GM19025 (cell line): ENCODE results near the gene TAOK2.
"Not testable (repeated sequence)": the region's sequence is repeated elsewhere in the genome, so short reads cannot be mapped to it uniquely, and the experiment has no call there.

ENCODE experiments used
- ATAC-seq: cut with Tn5 transposase; IDR thresholded peaks from one replicate; pipeline ENCODE4 v1.9.1; 2021; ENCODE audit warnings: mild to moderate bottlenecking, low read depth, moderate library complexity; ENCODE audit not compliant: unreplicated experiment

Gene TAOK2

DNA sequence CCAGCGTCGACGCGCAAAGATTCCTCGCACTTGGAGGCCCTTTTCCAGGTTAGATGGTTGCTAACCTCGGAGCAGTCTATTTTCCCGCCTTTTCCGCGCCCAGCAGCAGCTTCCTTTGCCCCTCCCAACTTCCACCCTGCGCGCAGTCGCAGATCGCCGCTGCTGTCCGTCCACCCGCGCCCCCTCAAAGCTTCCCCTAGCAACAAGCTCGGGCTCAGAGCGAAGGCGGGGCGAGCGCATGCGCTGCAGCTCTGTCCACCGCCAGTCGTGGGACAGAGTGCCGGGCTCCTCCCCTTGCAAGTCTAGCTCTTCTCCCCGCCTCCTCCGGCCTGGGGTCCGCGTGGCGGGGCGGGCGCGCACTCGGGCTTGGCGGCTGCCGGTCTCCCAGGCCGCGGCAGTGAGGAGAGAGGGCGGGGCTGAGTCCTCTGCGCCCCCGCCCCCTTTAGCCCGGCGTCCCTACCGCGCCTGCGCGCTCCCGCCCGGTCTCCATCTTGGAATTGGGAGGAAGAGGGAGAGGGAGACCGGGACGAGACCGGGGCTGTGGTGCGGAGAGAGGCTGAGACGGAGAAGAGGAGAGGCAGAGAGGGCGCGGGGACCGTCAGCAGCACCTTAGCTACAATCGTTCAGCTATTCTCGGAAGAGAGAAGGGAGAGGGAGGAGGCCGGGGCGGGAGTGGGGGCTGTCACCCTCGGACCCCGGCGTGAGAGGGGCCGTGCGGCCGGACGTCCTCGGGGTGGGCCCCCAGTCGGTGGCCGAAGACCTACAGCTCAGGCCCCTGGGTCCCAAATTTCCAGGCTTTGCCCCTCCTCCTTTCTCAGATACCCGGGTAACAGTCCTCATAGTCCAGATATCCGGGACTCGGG, at the start of gene TAOK2:
Gene TAOK2 (plus strand): TSS at position 485 of the 863 bp plus-strand sequence. CDS start 3,905 bp downstream, outside the sequence.
- peak; percentile 92 for ATAC-seq

DNA sequence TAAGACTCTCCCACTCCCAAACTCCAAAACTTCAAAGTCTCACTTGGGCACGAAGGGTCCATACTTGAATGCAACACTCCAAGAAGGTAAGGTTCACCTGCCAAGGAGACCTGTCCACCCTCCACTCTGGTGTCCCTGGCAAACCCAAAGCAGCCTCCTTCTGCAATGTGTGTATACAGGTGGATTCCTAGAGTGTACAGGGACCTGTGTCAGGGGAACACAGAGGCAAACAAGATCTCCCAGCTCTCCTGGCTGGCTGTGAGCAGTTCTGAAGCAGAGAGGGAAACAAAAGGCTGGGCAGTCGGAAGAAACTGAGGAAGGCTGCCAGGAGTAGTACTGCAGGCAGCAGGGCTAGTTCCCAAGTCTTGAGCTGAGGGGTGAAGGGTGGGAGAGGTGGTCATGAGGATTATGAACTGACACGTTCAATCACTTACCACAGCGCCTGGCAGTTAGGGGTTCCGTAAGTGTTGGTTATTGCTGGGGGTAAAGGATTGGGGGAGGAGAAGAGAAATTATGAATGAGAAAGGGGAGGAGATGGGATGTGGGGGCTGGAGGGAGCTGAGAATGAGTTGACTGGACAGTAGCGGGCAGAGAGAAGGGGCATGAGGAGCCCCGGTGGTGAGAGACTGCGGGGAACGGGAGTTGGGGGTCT, 48.4 kb upstream of the TAOK2 start:
- no peak for ATAC-seq

DNA sequence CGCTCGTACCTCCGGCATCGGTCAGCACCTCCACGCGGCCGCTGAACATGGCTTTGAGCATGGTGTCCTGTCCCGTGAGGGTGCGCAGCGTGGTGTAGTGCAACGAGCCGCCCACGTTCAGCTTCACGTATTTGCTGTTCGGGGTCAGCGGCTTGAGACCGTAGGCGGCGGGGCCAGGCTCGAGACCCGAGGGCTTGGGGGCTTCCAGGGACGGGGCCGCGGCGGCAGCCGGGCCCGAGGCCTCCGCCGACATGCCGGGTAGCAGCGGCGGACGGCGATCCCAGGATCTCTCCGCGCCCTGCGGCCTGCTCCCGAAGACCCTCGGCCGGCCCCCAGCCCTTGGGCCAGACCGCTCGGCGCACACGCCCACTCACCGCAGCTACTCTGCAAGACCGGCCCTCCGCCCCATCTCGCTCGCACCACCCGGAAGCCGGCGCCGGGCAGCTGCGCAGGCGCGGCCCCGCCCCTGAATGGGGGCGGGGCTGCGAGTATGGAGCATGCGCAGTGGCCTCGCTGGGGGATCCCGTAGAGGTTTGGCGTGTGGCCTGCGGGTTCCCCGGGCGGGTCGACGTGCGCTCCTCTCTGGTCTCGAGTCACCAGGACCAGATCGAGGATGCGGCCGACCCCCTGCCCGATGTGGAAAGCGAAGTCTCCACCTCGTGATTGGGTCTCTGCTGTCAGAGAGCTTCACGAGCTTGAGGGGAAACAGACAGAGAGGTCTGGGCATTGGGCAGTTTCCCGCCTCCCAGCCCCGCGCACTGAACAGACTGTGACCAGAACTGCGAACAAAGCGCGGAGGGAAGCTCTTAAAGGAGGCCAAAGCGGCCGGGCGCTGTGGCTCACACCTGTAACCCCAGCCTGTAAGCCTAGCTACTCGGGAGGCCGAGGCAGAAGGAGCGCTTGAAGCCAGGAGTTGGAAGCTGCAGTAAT, 47.6 kb upstream of the TAOK2 start, which contains the start of gene KCTD13:
Gene KCTD13 (minus strand): TSS at position 446 of the 930 bp plus-strand sequence. CDS start 193 bp downstream, at position 253.
- peak; percentile 82 for ATAC-seq

DNA sequence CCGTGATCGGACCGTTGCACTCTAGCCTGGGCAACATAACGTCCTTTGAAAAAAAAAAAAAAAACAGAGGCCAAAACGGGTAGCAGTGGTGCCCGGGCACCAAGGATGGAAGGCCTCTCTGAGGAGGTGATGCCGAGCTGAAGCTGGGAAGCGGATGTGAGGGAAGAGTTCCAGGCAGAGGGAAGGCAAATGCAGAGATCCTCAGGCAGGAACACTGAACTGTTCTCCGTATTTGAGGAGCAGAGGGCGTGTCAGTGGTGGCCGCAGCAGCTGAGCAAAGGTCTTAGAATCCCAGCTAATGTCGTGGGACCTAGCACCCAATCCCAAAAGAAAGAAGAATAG, 47.0 kb upstream of the TAOK2 start:
- no peak for ATAC-seq

DNA sequence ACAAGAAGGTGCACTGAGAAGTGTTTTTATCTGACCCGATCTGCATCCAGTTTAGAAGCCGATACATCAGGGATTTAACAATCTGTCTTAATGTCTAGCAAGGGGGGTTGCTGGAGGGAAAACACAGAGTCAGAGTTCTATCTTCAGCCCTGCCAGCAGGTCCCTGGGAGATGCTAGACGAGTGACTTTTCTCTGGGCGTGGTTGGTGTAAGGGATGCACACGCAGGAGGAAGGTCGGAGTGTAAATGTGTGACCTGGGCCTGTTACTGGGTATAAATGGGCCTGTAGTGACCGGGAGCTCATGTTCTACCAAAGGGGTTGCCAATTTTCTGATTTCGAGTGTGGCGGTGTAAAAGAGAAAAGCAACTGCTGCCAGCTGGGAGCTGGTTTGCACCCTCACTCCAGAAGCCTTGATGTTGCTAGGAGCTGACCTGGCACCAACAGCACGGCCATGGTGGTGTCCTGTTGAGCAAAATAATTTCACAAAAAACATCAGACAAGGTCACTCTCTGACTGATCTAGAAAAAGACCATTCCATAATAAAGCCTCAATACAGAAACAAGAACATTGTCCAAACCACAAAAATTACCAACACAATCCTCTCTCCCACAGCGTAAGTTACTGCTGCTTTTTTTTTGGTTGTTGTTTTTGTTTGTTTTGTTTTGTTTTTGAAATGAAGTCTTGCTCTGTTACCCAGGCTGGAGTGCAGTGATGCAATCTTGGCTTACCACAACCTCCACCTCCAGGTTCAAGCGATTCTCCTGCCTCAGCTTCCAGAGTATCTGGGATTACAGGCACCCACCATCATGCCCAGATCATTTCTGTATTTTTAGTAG, 46.4 kb upstream of the TAOK2 start:
- ATAC-seq = no peak

DNA sequence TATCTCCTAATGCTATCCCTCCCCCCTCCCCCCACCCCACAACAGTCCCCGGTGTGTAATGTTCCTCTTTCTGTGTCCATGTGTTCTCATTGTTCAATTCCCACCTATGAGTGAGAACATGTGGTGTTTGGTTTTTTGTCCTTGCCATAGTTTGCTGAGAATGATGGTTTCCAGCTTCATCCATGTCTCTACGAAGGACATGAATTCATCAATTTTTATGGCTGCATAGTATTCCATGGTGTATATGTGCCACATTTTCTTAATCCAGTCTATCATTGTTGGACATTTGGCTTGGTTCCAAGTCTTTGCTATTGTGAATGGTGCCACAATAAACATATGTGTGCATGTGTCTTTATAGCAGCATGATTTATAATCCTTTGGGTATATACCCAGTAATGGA, 41.9 kb upstream of the TAOK2 start:
- not testable (repeated sequence) for ATAC-seq

DNA sequence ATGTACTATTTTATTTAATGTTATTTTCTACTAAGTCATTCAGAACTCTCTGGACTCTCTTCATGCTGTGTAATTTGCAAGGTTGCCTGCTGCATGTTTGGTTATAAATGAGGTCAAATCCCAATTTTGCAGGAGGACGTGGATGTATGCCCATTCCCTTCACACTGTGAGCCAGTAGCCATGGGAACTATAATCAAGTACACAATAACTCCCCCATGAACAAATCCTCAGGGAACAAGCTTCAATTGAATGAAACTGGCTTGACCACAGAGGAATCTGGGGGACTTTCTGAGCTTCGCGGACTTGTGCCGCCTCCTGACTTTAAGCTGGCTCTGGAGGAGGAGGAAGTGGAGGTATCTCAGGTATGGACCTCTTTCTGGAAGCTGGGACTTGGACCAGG, 33.0 kb upstream of the TAOK2 start:
- no peak for ATAC-seq

DNA sequence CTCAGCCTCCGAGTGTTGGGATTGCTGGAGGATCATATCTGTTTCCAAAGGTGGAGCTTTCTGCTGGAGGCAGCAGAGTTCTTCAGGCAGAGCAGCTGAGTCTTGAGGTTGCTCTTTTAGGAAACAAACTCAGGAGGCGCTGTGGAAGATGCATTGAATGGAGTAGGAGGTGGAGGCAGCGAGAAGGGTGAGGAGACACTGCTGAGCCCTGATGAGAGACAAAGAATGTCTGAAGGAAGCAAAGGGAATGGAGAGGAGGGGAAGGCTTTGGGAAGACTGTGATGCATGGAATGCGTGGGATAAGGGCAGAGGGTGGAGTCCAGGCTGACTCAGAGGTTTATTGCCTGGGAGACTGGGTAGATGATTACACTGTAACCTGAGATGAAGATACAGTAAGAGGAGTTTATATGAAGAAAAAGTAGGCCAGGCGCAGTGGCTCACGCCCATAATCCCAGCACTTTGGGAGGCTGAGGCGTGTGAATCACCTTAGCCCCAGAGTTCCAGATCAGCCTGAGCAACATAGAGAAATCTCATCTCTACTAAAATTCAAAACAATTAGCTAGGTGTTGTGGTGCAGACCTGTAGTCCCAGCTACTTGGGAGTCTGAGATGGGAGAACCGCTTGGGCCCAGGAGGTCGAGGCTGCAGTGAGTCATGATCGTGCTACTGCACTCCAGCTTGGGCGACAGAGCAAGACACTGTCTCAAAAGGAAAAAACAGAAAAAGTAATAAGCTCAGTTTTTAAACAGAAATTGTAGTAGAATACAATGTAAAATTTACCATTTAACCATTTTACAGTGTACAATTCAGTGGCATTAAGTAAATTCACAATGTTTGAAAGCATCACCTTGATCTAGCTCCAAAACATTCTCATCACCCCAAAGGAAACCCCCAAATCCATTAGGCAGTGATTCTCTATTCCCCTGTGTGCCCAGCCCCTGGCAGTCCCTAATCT, 29.5 kb upstream of the TAOK2 start:
- ATAC-seq = no peak

DNA sequence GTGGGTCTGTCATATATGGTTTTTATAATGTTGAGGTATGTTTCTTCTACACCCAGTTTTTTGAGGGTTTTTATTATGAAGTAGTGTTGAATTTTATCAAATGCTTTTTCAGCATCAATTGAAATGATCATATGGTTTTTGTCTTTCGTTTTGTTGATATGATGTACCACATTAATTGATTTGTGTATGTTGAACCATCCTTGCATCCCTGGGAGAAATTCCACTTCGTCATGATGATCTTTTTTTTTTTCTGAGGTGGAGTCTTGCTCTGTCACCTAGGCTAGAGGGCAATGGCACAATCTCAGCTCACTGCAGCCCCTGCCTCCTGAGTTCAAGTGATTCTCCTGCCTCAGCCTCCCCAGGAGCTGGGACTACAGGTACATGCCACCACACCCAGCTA, 25.8 kb upstream of the TAOK2 start:
- ATAC-seq = no peak

DNA sequence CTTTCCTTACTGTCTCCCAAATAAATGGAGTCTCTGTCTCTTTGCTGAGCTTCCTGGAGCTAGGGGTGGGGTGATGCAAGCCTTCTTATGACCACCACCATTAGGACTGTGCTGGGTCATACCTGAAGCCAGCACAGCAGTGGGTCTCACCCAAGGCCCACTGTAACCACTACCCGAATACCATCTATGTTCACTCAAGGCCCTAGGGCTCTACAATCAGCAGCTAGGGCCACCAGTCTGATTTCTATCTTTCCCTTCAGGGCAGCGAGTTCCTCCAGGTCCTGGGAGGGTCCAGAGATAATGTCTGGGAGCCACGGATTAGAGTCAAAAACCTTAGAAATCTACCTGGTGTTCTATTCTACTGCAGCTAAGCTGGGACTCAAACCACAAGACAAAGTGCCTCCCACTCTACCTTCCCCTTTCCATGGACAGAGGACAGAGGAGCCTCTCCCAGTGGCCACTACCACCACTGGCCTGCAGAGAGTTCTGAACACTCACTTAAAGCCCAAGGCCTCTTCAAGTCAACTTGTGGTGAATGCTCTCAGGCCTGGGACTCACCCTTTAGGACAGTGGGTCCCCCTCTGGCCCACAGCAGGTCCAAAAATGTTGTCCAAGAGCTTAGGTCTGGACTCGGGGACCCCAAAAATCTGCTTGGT, 22.7 kb upstream of the TAOK2 start:
- ATAC-seq = no peak

DNA sequence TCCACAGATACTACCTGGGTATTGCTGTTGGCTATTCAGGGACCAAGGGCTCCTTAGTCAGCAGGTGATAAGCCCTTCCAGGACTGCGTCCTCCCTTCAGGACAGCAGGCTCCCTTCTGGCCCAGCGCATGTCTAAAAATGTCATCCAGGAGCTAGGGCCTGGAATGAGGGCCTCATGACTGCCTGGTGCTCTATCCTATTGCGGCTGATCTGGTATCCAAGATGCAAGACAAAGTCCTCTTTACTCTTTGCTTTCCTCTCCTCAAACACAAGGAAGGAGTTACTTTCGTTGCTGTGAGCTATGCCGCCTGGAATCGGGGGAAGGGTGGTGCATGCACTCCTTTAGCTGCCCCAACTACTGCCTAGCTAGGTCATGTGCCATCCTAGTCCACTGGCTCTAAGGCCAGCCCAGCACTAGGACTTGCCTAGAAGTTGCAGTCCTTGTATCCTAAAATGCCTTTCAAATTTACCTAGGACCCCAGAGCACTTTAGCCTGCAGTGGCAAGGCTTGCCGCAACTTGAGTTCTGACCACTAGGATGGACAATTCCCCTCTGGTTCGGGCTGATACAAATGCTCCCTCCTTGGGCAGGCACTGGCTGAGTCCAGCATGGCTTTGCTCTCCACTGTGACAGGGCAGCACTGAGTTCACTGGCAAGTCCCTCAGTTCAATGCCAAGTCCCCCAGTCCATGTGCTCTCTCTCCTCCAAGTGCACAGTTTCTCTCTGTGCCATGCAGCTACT, 21.9 kb upstream of the TAOK2 start:
- no peak for ATAC-seq

DNA sequence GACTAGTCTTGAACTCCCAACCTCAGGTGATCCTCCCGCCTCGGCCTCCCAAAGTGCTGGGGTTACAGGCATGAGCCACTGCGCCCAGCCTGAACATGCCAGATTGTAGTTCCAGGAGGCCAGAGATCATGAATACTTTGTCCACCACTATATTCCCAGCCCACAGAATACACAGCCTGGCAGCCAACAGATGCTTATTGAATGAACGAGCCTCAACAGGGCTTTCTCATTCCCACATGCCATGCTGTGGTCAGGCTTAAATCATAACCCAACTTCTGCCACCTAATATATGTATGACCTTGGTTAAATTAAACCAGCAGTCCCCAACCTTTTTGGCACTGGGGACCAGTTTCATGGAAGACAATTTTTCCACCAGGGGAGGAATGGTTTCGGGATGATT, 14.9 kb upstream of the TAOK2 start:
- no peak for ATAC-seq

DNA sequence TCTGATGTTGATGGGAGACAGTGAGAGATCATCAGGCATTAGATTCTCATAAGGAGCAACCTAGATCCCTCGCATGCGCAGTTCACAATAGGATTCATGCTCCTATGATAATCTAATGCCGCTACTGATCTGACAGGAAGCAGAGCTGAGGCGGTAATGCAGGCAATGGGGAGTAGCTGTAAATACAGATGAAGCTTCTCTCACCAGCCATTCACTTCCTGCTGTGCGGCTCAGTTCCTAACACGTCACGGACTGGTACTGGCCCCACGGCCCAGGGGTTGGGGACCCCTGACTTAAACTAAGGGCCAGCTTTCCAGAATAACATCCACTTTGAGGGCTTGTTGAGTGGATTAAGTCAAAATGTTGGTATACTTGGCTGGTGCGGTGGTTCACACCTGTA, 14.4 kb upstream of the TAOK2 start:
- no peak for ATAC-seq

DNA sequence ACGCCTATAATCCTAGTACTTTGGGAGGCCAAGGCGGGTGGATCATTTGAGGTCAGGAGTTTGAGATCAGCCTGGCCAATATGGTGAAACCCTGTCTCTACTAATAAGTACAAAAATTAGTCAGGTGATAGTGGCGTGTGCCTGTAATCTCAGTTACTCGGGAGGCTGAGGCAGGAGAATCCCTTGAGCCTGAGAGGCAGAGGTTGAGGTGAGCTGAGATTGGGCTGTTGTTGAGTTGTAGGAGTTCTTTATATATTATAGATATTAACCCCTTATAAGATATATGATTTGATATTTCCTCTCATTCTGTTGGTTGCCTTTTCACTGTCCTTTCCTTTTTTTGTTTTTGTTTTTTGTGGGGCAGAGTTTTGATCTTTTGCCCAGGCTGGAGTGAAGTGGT, 13.8 kb upstream of the TAOK2 start:
- ATAC-seq = not testable (repeated sequence)

DNA sequence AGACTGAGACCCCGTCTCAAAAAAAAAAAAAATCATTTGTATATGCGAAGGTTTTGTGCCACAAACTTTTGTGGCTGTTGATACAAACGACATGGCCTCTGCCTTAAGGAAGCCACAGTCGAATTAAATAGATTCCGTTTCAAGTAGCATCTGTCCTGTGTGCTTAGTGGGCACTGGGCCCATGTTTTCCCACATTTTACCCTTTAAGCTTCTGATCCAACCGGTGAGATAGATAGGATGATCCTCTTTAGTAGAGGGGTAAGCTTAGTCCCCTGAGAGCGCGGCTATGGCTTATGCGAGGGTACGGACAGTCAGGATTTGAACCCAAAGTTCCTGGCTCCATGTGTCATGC, 12.6 kb upstream of the TAOK2 start:
- no peak for ATAC-seq

DNA sequence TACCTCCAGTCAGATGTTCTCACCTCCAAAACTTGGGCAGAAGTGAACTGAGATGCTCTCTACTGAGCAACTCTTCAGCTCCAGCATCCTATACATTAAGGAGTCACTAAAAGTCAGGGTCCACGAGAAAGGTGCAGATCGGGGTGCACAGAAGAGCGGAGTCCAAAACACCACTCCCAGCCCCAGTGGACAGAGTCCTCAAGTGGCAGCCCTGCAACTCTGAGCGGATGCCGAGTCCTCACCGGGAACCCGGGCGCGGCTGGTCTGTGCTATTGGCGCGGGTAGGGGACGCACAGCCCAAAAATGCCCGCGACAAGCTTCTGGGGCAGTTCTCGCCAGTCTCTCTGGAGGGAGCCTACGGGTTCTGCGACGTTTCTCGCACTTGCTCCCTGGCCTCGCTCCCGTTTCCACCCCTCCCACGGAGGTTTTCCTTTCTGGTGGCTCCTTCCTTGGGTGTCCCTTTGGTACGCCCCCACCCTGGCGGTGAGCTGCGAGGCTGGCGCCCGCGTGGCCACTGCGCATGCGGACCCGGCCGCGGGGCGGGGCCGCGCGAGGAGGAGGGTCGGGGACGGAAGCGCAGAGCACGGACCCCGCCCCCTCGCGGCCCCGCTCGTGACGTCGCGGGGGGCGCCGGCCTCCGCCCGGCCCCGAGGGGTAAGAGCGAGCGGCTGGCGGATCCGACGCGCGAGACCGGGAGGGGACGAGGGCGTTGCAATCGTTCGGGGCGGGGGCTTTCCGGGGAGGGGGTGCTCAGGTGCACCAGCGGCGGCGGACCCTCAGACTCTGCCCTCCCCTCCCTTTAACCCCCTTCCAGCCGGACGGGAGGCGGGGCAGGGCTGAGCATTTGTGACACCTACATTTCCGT, 12.0 kb upstream of the TAOK2 start, which contains the start of gene TMEM219:
Gene TMEM219 (plus strand): TSS at position 601 of the 865 bp plus-strand sequence. CDS start 1,065 bp downstream, outside the sequence.
- peak; percentile 95 for ATAC-seq
